Measurements from ENCODE around the gene PLXDC1.

- TF ChIP-seq EZH2phosphoT487 (IDR thresholded peaks at IDR 0.05; ENCODE audit: unreplicated experiment) (no peak), EZH2 (IDR thresholded peaks at IDR 0.05; ENCODE audit: low read depth, unreplicated experiment) (no peak), POLR2AphosphoS5 (IDR thresholded peaks at IDR 0.05; ENCODE audit: low read depth) (no peak), CREB1 (CRISPR knock-in tag; IDR thresholded peaks at IDR 0.05; ENCODE audit: low read depth) (no peak), JUNB (IDR thresholded peaks at IDR 0.05; ENCODE audit: unreplicated experiment) (no peak), NANOG (IDR thresholded peaks at IDR 0.05; ENCODE audit: borderline replicate concordance) (no peak), STAT1 (IDR thresholded peaks at IDR 0.05; ENCODE audit: unreplicated experiment) (no peak), ZNF331 (CRISPR knock-in tag; IDR thresholded peaks at IDR 0.05; ENCODE audit: low read depth) (no peak), ZNF114 (CRISPR knock-in tag; IDR thresholded peaks at IDR 0.05) (no peak), ETS1 (IDR thresholded peaks at IDR 0.05) (no peak)
- TF ChIP-seq, protein P1, sequence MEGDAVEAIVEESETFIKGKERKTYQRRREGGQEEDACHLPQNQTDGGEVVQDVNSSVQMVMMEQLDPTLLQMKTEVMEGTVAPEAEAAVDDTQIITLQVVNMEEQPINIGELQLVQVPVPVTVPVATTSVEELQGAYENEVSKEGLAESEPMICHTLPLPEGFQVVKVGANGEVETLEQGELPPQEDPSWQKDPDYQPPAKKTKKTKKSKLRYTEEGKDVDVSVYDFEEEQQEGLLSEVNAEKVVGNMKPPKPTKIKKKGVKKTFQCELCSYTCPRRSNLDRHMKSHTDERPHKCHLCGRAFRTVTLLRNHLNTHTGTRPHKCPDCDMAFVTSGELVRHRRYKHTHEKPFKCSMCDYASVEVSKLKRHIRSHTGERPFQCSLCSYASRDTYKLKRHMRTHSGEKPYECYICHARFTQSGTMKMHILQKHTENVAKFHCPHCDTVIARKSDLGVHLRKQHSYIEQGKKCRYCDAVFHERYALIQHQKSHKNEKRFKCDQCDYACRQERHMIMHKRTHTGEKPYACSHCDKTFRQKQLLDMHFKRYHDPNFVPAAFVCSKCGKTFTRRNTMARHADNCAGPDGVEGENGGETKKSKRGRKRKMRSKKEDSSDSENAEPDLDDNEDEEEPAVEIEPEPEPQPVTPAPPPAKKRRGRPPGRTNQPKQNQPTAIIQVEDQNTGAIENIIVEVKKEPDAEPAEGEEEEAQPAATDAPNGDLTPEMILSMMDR (conservative IDR thresholded peaks at IDR 0.05; ENCODE audit: low read depth in 2 of 2) = no peak
- TF ChIP-seq, protein P2, sequence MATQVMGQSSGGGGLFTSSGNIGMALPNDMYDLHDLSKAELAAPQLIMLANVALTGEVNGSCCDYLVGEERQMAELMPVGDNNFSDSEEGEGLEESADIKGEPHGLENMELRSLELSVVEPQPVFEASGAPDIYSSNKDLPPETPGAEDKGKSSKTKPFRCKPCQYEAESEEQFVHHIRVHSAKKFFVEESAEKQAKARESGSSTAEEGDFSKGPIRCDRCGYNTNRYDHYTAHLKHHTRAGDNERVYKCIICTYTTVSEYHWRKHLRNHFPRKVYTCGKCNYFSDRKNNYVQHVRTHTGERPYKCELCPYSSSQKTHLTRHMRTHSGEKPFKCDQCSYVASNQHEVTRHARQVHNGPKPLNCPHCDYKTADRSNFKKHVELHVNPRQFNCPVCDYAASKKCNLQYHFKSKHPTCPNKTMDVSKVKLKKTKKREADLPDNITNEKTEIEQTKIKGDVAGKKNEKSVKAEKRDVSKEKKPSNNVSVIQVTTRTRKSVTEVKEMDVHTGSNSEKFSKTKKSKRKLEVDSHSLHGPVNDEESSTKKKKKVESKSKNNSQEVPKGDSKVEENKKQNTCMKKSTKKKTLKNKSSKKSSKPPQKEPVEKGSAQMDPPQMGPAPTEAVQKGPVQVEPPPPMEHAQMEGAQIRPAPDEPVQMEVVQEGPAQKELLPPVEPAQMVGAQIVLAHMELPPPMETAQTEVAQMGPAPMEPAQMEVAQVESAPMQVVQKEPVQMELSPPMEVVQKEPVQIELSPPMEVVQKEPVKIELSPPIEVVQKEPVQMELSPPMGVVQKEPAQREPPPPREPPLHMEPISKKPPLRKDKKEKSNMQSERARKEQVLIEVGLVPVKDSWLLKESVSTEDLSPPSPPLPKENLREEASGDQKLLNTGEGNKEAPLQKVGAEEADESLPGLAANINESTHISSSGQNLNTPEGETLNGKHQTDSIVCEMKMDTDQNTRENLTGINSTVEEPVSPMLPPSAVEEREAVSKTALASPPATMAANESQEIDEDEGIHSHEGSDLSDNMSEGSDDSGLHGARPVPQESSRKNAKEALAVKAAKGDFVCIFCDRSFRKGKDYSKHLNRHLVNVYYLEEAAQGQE (IDR thresholded peaks at IDR 0.05; ENCODE audit: unreplicated experiment) = no peak
These were observed 135.9 kb downstream of the PLXDC1 start for GRCh38 chr17:39015546-39015935.
